IMR-90 (cell line): Measurements from ENCODE around the gene AHSG. TPM values are rescaled to one million over a fixed set of nuclear protein-coding genes. Genes with fewer than 3 reads are reported as not detected.

Source experiments
- ATAC-seq: fragments of 200-7000 bp; cut with Tn5 transposase; 2 replicates; pipeline ENCODE4 v1.9.1; 2020; ENCODE audit warnings: low read depth, mild to moderate bottlenecking, moderate library complexity
- BruUV-seq: library from RNA; stranded (reverse); fragments of 400-500 nt; replicated peaks from 2 replicates; lab custom pipeline; 2021; lab: Mats Ljungman, UMichigan
- CTCF ChIA-PET: fragments of 300-600 bp; formaldehyde crosslinking; extraction: SDS; loops from one replicate; lab custom pipeline; 2021; ENCODE audit warnings: antibody characterized with exemption; lab: Yijun Ruan, JAX
- POLR2A ChIA-PET: fragments of 300-600 bp; sonication (Branson Sonifier 250); formaldehyde crosslinking; loops from one replicate; lab custom pipeline; 2022; ENCODE audit warnings: antibody characterized with exemption; ENCODE audit not compliant: unreplicated experiment; lab: Charles Lee
- DNase-seq: peaks from one replicate; pipeline ENCODE4 v3.0.0; 2013
- H2AFZ ChIP-seq: replicated peaks from 2 replicates; pipeline ENCODE3; 2013; ENCODE audit warnings: low read length, mild to moderate bottlenecking; ENCODE audit not compliant: poor library complexity
- H2AK5ac ChIP-seq: 2 replicates; pipeline ENCODE4 v1.6.1; 2013; ENCODE audit warnings: low read depth, low read length, inconsistent platforms
- H2AK9ac ChIP-seq: replicated peaks from 2 replicates; pipeline ENCODE3; 2013; ENCODE audit warnings: mild to moderate bottlenecking, low read depth, low read length, moderate library complexity; ENCODE audit not compliant: poor library complexity
- H2BK120ac ChIP-seq: 2 replicates; pipeline ENCODE4 v1.6.1; 2013; ENCODE audit warnings: low read depth, low read length, inconsistent platforms
- H2BK15ac ChIP-seq: 3 replicates; pipeline ENCODE4 v1.6.1; 2013; ENCODE audit warnings: low read depth, low read length, inconsistent platforms
- H2BK20ac ChIP-seq: 2 replicates; pipeline ENCODE4 v1.6.1; 2013; ENCODE audit warnings: low read depth, mild to moderate bottlenecking, inconsistent platforms, low read length, moderate library complexity
- H2BK5ac ChIP-seq: 2 replicates; pipeline ENCODE4 v1.6.1; 2013; ENCODE audit warnings: mild to moderate bottlenecking, low read depth, low read length, inconsistent platforms; ENCODE audit not compliant: poor library complexity, severe bottlenecking
- H3K14ac ChIP-seq: replicated peaks from 2 replicates; pipeline ENCODE4 v1.6.1; 2013; ENCODE audit warnings: low read depth, low read length, inconsistent platforms
- H3K18ac ChIP-seq: 2 replicates; pipeline ENCODE4 v1.6.1; 2013; ENCODE audit warnings: low read depth, low read length, control low read depth
- H3K23ac ChIP-seq: 2 replicates; pipeline ENCODE4 v1.6.1; 2013; ENCODE audit warnings: low read depth, low read length, inconsistent platforms
- H3K27ac ChIP-seq: 2 replicates; pipeline ENCODE4 v1.5.1; 2013; ENCODE audit warnings: mild to moderate bottlenecking, control low read depth, low read length; ENCODE audit not compliant: insufficient read depth
- H3K27me3 ChIP-seq: 2 replicates; pipeline ENCODE4 v1.6.1; 2013; ENCODE audit warnings: low read length; ENCODE audit not compliant: control insufficient read depth, insufficient read depth
- H3K36me3 ChIP-seq: 2 replicates; pipeline ENCODE4 v1.6.1; 2013; ENCODE audit warnings: low read length, mixed read lengths; ENCODE audit not compliant: control insufficient read depth, insufficient read depth
- H3K4ac ChIP-seq: 2 replicates; pipeline ENCODE4 v1.6.1; 2013; ENCODE audit warnings: low read depth, low read length, inconsistent platforms
- H3K4me1 ChIP-seq: 2 replicates; pipeline ENCODE4 v1.6.1; 2013; ENCODE audit warnings: low read length, mixed read lengths; ENCODE audit not compliant: control insufficient read depth, insufficient read depth
- H3K4me2 ChIP-seq: 2 replicates; pipeline ENCODE4 v1.6.1; 2013; ENCODE audit warnings: low read depth, mild to moderate bottlenecking, control low read depth, low read length, moderate library complexity
- H3K4me3 ChIP-seq: 2 replicates; pipeline ENCODE4 v1.5.1; 2013; ENCODE audit warnings: low read depth, mild to moderate bottlenecking, control low read depth, low read length, moderate library complexity; ENCODE audit not compliant: insufficient read depth
- H3K56ac ChIP-seq: 2 replicates; pipeline ENCODE4 v1.6.1; 2013; ENCODE audit warnings: low read length, inconsistent platforms; ENCODE audit not compliant: insufficient read depth; ENCODE audit errors: extremely low read depth
- H3K79me1 ChIP-seq, 2 experiments: 2 replicates each; pipeline ENCODE4 v1.6.1; 2013; ENCODE audit warnings: low read length in 2 of 2, inconsistent platforms in 1 of 2, low read depth in 1 of 2
- H3K9ac ChIP-seq: 2 replicates; pipeline ENCODE4 v1.6.1; 2013; ENCODE audit warnings: low read depth, low read length, control low read depth
- H3K9me1 ChIP-seq: 2 replicates; pipeline ENCODE4 v1.6.1; 2013; ENCODE audit warnings: low read length, inconsistent platforms; ENCODE audit not compliant: insufficient read depth
- H3K9me3 ChIP-seq: 2 replicates; pipeline ENCODE4 v1.6.1; 2013; ENCODE audit warnings: low read length; ENCODE audit not compliant: control insufficient read depth, insufficient read depth
- H4K20me1 ChIP-seq: 2 replicates; pipeline ENCODE4 v1.6.1; 2013; ENCODE audit warnings: low read length, inconsistent platforms; ENCODE audit not compliant: insufficient read depth
- H4K5ac ChIP-seq: 2 replicates; pipeline ENCODE4 v1.6.1; 2013; ENCODE audit warnings: mild to moderate bottlenecking, low read depth, low read length, control low read depth
- H4K8ac ChIP-seq, 2 experiments: 2 replicates each; pipeline ENCODE4 v1.6.1; 2013; ENCODE audit warnings: low read depth in 2 of 2, low read length in 2 of 2, control low read depth in 1 of 2, inconsistent platforms in 1 of 2
- H4K91ac ChIP-seq: 2 replicates; pipeline ENCODE4 v1.6.1; 2013; ENCODE audit warnings: low read depth, low read length, inconsistent platforms; ENCODE audit not compliant: insufficient read depth
- BHLHE40 ChIP-seq: fragments of 150-350 bp; IDR thresholded peaks from 2 replicates; pipeline ENCODE4 v1.6.1; 2016; ENCODE audit warnings: mild to moderate bottlenecking, low read depth, low read length
- CEBPB ChIP-seq: IDR thresholded peaks from 2 replicates; pipeline ENCODE4 v1.6.1; 2012; ENCODE audit warnings: low read depth, low read length, improper control_type of control experiment
- CTCF ChIP-seq: conservative IDR thresholded peaks from 2 replicates; pipeline ENCODE4 v1.5.1; 2012; ENCODE audit warnings: mild to moderate bottlenecking, low read depth, low read length, improper control_type of control experiment
- FOS ChIP-seq: fragments of 150-350 bp; IDR thresholded peaks from 2 replicates; pipeline ENCODE4 v1.6.1; 2016; ENCODE audit warnings: low read depth, low read length
- MAFK ChIP-seq: IDR thresholded peaks from 2 replicates; pipeline ENCODE4 v1.6.1; 2012; ENCODE audit warnings: low read depth, low read length, improper control_type of control experiment
- MAZ ChIP-seq: IDR thresholded peaks from 2 replicates; pipeline ENCODE4 v1.6.1; 2012; ENCODE audit warnings: low read depth, mild to moderate bottlenecking, low read length, improper control_type of control experiment, moderate library complexity, borderline replicate concordance
- MXI1 ChIP-seq: IDR thresholded peaks from 2 replicates; pipeline ENCODE4 v1.6.1; 2012; ENCODE audit warnings: low read depth, mild to moderate bottlenecking, low read length, moderate library complexity, borderline replicate concordance
- NFE2L2 ChIP-seq: fragments of 150-350 bp; IDR thresholded peaks from 2 replicates; pipeline ENCODE4 v1.6.1; 2016; ENCODE audit warnings: low read depth, mild to moderate bottlenecking, low read length
- POLR2A ChIP-seq: IDR thresholded peaks from 2 replicates; pipeline ENCODE4 v1.6.1; 2012; ENCODE audit warnings: mild to moderate bottlenecking, low read depth, low read length
- RAD21 ChIP-seq: IDR thresholded peaks from 2 replicates; pipeline ENCODE4 v1.6.1; 2012; ENCODE audit warnings: low read length, improper control_type of control experiment
- RCOR1 ChIP-seq: IDR thresholded peaks from 2 replicates; pipeline ENCODE4 v1.6.1; 2012; ENCODE audit warnings: mild to moderate bottlenecking, low read length, improper control_type of control experiment; ENCODE audit not compliant: insufficient replicate concordance
- RFX5 ChIP-seq: IDR thresholded peaks from 2 replicates; pipeline ENCODE4 v1.8.0; 2012; ENCODE audit warnings: low read depth, mild to moderate bottlenecking, low read length, moderate library complexity
- SMC3 ChIP-seq: fragments of 150-350 bp; IDR thresholded peaks from 2 replicates; pipeline ENCODE4 v1.6.1; 2016; ENCODE audit warnings: low read depth, mild to moderate bottlenecking, antibody characterized with exemption, low read length, moderate library complexity
- WGBS, 2 experiments: methylation state at CpG; one replicate each; pipeline versions ENCODE4 v1.1.5 to v1.1.7; 2013; ENCODE audit warnings: missing lambda C conversion rate in 2 of 2; ENCODE audit not compliant: insufficient read length in 1 of 2; ENCODE audit errors: extremely low coverage in 2 of 2; 5-methylcytosine and 5-hydroxymethylcytosine counted together
- dilution Hi-C: fragments of 300-500 bp; cut with HindIII; formaldehyde crosslinking; loops from one replicate; pipeline ENCODE4 v1.14.3; 2018; ENCODE audit warnings: low sequenced_read_pairs; ENCODE audit not compliant: unreplicated experiment
- in situ Hi-C: fragments of 300-500 bp; cut with MboI; formaldehyde crosslinking; loops from 3 replicates; pipeline ENCODE4 v1.14.3; 2019; ENCODE audit warnings: low sequenced_read_pairs, inconsistent platforms, mixed read lengths
- intact Hi-C: fragments of 100-400 bp; cut with micrococcal nuclease; formaldehyde crosslinking; loops from 2 replicates; pipeline ENCODE4 v1.10.0; 2022
- polyA plus RNA-seq, 3 experiments: library from polyadenylated mRNA; depleted of rRNA; stranded (reverse); fragments of >200 nt; gene quantifications; 2 replicates each; pipeline ENCODE4 v1.2.3, GENCODE V29; 2012; ENCODE audit warnings: low replicate concordance in 1 of 3
- total RNA-seq: library from RNA; depleted of rRNA; stranded (reverse); fragments of >200 nt; gene quantifications from 2 replicates; pipeline ENCODE4 v1.2.3, GENCODE V29; 2012
- TF ChIP-seq, protein P1 (sequence below): fragments of 150-350 bp; IDR thresholded peaks from 2 replicates; pipeline ENCODE4 v1.6.1; 2017; ENCODE audit warnings: mild to moderate bottlenecking, antibody characterized with exemption, low read length, low read depth

The AHSG gene
- total and polyA plus RNA-seq, 2 of the 4 experiments (the other 2 are of a cell fraction): not detected

GRCh38 chr3:186570941-186571643 is 41.8 kb upstream of the AHSG start:
- DNase-seq (no peak), ATAC-seq (no peak)
- Histone ChIP-seq H4K5ac (peak overlapping the region; percentile 28; the same call in 1 of the 2 replicates), H2AK5ac (no peak overlapping the region; the same call in none of the 2 replicates), H2AFZ (peak overlapping the region; percentile 100), H2BK5ac (no peak overlapping the region), H4K20me1 (no peaks in the 10 kb centered on the region), H2BK15ac (no peak overlapping the region), H3K9me3 (no peaks in the 10 kb centered on the region), H3K27ac (peak overlapping the region; percentile 58; the same call in 1 of the 2 replicates), H3K4me3 (peak overlapping the region; percentile 81), H3K4ac (peak overlapping the region; percentile 75), H4K91ac (0 out of 2 replicates have a peak overlapping the region, but pooled peaks have one; percentile 9), H3K18ac (no peak overlapping the region), H3K79me1 (peaks cover 19 to 42% of the 10 kb centered on the region in 2 experiments), H2BK120ac (no peak overlapping the region), H3K14ac (peak overlapping the region; percentile 72), H4K8ac (peak overlapping the region; percentile 23 to 61; a peak in 3 of 4 replicates), H3K27me3 (no peaks in the 10 kb centered on the region), H3K56ac (no peak overlapping the region), H3K4me2 (peak overlapping the region; percentile 100), H3K23ac (peak overlapping the region; percentile 65), H2AK9ac (peak overlapping the region; percentile 88), H3K4me1 (peaks cover 6% of the 10 kb centered on the region; the same call in 1 of the 2 replicates), H2BK20ac (no peak overlapping the region), H3K9ac (peak overlapping the region; percentile 61), H3K36me3 (peaks cover 7% of the 10 kb centered on the region), H3K9me1 (0 out of 2 replicates have a peak, but pooled peaks cover 2% of the 10 kb centered on the region)
- CTCF ChIA-PET: interaction anchor here (1.0 kb wide), 1 partner anchor 46 kb away, joined by 5 read pairs; no protein-coding TSS in a partner anchor
- WGBS, 2 experiments: 28% methylated on average over 6 of the region's 21 CpGs; no CpG with 5 or more reads in 1 of the 2 experiments
- no TSS peak for BruUV-seq
- in situ Hi-C loops: no loop called here
- dilution Hi-C loops: no loop called here
- POLR2A ChIA-PET: interaction anchor here (0.6 kb wide), 1 partner anchor 639 kb away, joined by 4 read pairs; no protein-coding TSS in a partner anchor
- intact Hi-C loops: loop anchor here (10.0 kb wide), 1 partner anchor 214 kb away; the partner anchor contains the start of gene EIF4A2
- TF ChIP-seq MAFK (no peak), MXI1 (no peak), RAD21 (no peak), CTCF (no peak), SMC3 (no peak), NFE2L2 (no peak), MAZ (no peak), BHLHE40 (no peak), POLR2A (no peak), CEBPB (no peak), RFX5 (no peak), FOS (no peak), RCOR1 (no peak)
- TF ChIP-seq, protein P1, sequence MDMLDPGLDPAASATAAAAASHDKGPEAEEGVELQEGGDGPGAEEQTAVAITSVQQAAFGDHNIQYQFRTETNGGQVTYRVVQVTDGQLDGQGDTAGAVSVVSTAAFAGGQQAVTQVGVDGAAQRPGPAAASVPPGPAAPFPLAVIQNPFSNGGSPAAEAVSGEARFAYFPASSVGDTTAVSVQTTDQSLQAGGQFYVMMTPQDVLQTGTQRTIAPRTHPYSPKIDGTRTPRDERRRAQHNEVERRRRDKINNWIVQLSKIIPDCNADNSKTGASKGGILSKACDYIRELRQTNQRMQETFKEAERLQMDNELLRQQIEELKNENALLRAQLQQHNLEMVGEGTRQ: no peak
